Fibroblast of skin of left quadriceps (primary cell): ENCODE measurements around the gene SCN1A.
"Not testable (repeated sequence)": the region's sequence is repeated elsewhere in the genome, so short reads cannot be mapped to it uniquely, and the experiment has no call there.

Source experiments
- DNase-seq, 2 experiments: peaks; one replicate each; pipeline ENCODE4 v3.0.0-alpha.2; 2013; ENCODE audit warnings: low read depth in 2 of 2

Gene SCN1A

DNA sequence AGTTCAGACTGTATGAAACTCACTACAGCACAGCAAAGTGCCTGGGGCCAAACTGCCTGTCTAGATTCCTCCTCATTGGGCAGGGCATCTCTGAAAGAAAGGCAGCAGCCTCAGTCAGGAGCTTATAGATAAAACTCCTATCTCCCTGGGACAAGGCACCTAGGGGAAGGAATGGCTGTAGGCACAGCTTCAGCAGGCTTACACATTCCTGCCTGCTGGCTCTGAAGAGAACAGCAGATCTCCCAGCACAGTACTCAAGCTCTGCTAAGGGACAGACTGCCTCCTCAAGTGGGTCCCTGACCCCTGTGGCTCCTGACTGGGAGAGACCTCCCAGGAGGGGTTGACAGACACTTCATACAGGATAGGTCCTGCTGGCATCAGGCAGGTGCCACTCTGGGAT, 155.7 kb downstream of the SCN1A start:
- not testable (repeated sequence) for DNase-seq

- DNase-seq, result no peak
These were observed 157.2 kb downstream of the SCN1A start for GRCh38 chr2:165970663-165971062.

DNA sequence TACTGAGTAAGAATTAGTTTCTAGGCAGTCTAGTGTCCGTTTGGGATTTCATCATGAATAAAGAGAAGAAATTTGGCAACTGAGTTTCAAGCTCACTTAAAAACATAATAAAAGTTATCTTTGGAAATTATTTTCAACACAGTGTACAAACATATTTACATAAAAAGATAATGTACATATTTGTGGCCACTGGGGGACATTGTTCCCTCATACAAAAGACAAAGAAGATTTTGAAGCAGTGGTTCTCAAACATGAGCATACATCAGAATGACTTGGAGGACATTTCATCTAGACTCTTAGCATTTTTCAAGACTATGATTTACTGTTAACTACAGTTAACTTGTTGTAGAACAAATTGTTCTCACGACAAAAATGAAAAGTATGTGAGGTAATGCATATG, 158.6 kb downstream of the SCN1A start:
- DNase-seq, result no peak

DNA sequence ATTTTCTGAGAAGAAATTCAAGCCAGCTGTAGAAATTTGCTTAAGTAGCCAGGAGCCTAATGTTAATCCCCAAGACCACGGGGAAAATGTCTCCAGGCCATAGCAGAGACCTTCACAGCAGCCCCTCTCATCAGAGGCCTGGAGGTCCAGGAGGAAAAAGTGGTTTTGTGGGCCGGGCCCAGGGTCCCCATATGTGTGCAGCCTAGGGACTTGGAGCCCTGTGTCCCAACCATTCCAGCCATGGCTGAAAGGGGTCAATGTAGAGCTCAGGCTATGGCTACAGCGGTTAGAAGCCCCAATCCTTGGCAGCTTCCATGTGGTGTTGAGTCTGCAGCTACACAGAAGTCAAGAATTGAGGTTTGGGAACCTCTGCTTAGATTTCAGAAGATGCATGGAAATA, 160.1 kb downstream of the SCN1A start:
- no peak for DNase-seq

DNA sequence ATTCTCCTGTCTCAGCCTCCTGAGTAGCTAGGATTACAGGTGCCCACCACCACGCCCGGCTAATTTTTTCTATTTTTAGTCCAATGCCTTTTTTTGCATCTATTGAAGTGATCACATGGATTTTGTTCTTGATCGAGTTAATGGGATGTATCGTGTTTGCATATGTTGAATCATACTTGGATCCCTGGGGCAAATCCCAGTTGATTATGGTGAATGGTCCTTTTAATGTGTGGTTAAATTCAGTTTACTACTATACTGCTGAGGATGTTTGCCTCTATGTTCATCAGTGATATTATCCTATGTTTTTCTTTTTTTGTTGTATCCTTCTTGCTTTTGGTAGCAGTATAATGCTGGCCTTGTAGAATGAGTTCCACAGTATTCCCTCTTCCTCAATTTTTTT, 166.0 kb downstream of the SCN1A start:
- no peak for DNase-seq

DNA sequence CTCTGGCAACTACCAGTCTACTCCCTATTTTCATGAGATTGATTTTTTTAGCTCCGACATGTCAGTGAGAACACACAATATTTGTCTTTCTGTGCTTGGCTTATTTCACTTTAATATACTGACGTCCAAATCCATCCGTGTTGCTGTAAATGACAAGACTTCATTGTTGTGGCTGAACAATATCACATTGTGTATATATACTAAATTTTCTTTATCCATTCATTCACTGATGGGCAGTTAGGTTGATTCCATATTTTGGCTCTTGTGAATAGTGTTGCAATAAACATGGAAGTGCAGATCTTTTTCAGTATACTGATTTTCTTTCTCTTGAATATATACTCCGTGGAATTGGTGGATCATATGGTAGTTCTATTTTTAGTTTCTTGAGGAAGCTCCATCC, 168.4 kb downstream of the SCN1A start:
- no peak for DNase-seq

DNA sequence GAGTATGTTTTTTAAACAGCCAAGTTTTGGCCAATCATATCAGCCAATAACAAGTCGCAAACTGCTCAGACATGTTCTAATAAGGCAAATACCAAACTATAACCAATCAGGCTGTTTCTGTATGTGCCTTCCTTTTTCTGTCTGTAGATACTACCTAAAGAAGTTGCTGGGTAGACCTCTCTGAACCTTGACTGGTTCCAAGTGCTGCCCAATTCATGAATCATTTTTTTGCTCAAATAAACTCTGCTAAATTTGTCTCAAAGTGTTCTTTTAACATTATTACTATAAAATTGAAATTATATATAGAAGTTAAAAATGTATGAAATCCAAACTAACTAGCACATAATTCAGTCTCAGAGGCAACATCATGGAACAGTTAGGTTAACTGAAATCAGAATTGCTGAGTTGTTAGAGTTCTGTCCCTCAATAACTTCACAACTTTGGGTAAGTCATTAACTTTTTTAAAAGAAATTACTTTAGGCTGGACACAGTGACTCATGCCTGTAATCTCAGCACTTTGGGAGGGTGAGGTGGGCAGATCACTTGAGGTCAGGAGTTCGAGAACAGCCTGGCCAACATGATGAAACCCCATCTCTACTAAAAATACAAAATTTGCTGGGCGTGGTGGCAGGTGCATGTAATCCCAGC, 169.4 kb downstream of the SCN1A start:
- no peak for DNase-seq

- DNase-seq, result no peak
These were observed 170.7 kb downstream of the SCN1A start for GRCh38 chr2:165957030-165957675.

GRCh38 chr2:165953655-165954606, 173.9 kb downstream of the SCN1A start, which contains the start of gene TTC21B:
Gene TTC21B (minus strand): TSS chr2:165953776. CDS start chr2:165953705, 71 bp downstream.
- DNase-seq, result peak; percentile 89 to 90

GRCh38 chr2:165953306-165953654, 174.5 kb downstream of the SCN1A start:
- no peak for DNase-seq

DNA sequence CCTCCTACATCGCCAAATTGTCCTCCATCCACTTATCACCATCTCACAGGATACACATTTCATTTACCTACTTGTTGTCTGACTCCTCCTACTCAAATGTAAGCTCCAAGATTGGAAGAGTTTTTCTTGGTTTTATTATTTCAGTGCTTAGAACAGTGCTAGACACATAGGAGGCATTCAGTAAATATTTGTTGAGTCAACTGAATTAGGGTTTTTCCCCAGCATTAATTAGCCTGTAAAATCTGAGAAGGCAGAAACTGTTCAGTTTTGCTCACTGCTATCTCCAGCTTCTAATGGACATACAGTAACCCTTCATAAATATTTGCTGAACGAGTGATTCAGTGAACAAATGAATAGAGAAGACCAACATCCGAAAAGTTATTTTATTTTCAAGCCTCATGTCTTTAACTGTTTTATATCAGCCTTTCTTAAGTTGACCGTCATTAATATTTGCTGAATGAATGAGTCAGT, 175.0 kb downstream of the SCN1A start:
- no peak for DNase-seq

- no peak for DNase-seq
These were observed 175.7 kb downstream of the SCN1A start for GRCh38 chr2:165952085-165952484.

- DNase-seq, result no peak
These were observed 177.4 kb downstream of the SCN1A start for GRCh38 chr2:165950438-165950837.

GRCh38 chr2:165941827-165942226, 186.0 kb downstream of the SCN1A start:
- DNase-seq, result no peak

GRCh38 chr2:165938237-165938636, 189.6 kb downstream of the SCN1A start:
- no peak for DNase-seq
